Measurements from ENCODE around the gene SLC25A33. TPM values are rescaled to one million over a fixed set of nuclear protein-coding genes. Genes with fewer than 3 reads are reported as not detected.

Gene SLC25A33, protein sequence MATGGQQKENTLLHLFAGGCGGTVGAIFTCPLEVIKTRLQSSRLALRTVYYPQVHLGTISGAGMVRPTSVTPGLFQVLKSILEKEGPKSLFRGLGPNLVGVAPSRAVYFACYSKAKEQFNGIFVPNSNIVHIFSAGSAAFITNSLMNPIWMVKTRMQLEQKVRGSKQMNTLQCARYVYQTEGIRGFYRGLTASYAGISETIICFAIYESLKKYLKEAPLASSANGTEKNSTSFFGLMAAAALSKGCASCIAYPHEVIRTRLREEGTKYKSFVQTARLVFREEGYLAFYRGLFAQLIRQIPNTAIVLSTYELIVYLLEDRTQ
- total RNA-seq (2014; rRNA removed) (11.8 and 14.5 TPM in 2 replicates), Bru-seq, nascent RNA (percentile 64 among the genes with signal in this experiment), BruChase-seq, experiment 1, labeled RNA remaining after a 6-hour chase (percentile 71 among the genes with signal in this experiment), BruChase-seq, experiment 2, labeled RNA remaining after a 2-hour chase (percentile 61 among the genes with signal in this experiment)
- long read RNA-seq, transcript SLC25A33-201 (7 exons, 3,854 nt) = major isoform, 33 of 41 reads
- long read RNA-seq, partial matches to known transcripts = 2 of 41 reads
- long read RNA-seq, other reads (novel, unspliced or antisense) = 6 of 41 reads

DNA sequence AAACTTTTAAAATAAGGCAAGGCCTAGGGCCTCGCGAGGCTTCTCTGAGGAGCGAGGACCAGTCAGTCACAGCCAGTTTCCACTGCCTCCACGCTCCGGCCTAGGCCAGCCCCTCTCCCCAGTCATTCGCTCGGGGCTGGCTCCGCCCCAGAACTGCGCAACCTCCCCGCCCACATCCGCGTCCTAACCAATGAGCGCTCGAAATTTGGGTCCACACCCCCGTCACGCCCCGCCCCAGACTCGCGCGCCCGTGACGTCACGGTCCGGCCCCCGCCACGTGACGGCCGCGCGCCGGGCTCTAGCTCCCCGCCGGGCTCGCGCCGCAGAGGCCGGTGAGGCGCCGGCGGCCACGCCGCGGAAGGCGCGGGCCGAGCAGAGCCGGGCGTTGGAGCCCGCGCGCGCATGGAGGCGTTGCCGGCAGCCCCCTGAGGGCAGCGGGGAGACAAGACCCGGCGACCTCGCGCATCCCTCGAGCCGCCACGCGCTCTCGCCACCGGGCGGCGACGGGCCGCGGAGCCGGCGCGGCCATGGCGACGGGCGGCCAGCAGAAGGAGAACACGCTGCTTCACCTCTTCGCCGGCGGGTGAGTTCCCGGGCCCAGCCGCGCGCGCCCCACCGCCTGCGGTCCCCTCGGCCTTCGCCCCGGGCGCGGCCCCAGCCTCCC, at the start of gene SLC25A33:
TSS of gene SLC25A33 (plus strand) at position 301 of the 664 bp plus-strand sequence. CDS start at position 528, 227 bp downstream.
- Histone ChIP-seq H3K9me3 (ENCODE audit: low read length) (no peaks in the 10 kb centered on the region), H3K27me3 (ENCODE audit: low read length) (no peaks in the 10 kb centered on the region), H3K4me2 (ENCODE audit: low read length) (peak within 1 kb of the TSS; percentile 93), H3K4me1 (ENCODE audit: insufficient read depth, low read length) (peaks cover 24% of the 10 kb centered on the region), H2AFZ (ENCODE audit: low read length) (peak within 1 kb of the TSS; percentile 65), H3K27ac (ENCODE audit: low read length) (no peak within 1 kb of the TSS), H3K9ac (ENCODE audit: low read length) (peak within 1 kb of the TSS; percentile 67), H3K9me2 (replicated peaks; ENCODE audit: low read length) (no peaks in the 10 kb centered on the region), H3K79me2 (ENCODE audit: low read length) (peaks cover 45% of the 10 kb centered on the region), H3K36me3 (ENCODE audit: low read depth, low read length) (no peaks in the 10 kb centered on the region), H3F3A (ENCODE audit: low read length, unreplicated experiment) (no peaks in the 10 kb centered on the region), H3K4me3 (ENCODE audit: low read length) (peak within 1 kb of the TSS; percentile 85), H4K20me1 (ENCODE audit: low read length) (peaks cover 7% of the 10 kb centered on the region; the same call in 1 of the 2 replicates)
- intact Hi-C loops (cut with micrococcal nuclease) = loop anchor here (5.0 kb wide), 1 partner anchor 33 kb away; no protein-coding TSS in a partner anchor
- no TSS peak for BruUV-seq (replicated peaks)
- peak; percentile 93 for ATAC-seq
- ChIA-PET POLR2A (ENCODE audit: unreplicated experiment) (interaction anchor here (0.6 to 0.7 kb wide), 2 partner anchors 89 to 404 kb away, joined by 3 read pairs; partner anchors contain the start of genes LZIC and NMNAT1), CTCF (no interaction called here)
- TF ChIP-seq, protein P1, sequence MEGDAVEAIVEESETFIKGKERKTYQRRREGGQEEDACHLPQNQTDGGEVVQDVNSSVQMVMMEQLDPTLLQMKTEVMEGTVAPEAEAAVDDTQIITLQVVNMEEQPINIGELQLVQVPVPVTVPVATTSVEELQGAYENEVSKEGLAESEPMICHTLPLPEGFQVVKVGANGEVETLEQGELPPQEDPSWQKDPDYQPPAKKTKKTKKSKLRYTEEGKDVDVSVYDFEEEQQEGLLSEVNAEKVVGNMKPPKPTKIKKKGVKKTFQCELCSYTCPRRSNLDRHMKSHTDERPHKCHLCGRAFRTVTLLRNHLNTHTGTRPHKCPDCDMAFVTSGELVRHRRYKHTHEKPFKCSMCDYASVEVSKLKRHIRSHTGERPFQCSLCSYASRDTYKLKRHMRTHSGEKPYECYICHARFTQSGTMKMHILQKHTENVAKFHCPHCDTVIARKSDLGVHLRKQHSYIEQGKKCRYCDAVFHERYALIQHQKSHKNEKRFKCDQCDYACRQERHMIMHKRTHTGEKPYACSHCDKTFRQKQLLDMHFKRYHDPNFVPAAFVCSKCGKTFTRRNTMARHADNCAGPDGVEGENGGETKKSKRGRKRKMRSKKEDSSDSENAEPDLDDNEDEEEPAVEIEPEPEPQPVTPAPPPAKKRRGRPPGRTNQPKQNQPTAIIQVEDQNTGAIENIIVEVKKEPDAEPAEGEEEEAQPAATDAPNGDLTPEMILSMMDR (conservative IDR thresholded peaks at IDR 0.05; ENCODE audit: low read depth, low read length) = no peak
- no peak for TF ChIP-seq EZH2 (IDR thresholded peaks at IDR 0.05; ENCODE audit: low read length, unreplicated experiment)
- DNase-seq = peak; percentile 97

DNA sequence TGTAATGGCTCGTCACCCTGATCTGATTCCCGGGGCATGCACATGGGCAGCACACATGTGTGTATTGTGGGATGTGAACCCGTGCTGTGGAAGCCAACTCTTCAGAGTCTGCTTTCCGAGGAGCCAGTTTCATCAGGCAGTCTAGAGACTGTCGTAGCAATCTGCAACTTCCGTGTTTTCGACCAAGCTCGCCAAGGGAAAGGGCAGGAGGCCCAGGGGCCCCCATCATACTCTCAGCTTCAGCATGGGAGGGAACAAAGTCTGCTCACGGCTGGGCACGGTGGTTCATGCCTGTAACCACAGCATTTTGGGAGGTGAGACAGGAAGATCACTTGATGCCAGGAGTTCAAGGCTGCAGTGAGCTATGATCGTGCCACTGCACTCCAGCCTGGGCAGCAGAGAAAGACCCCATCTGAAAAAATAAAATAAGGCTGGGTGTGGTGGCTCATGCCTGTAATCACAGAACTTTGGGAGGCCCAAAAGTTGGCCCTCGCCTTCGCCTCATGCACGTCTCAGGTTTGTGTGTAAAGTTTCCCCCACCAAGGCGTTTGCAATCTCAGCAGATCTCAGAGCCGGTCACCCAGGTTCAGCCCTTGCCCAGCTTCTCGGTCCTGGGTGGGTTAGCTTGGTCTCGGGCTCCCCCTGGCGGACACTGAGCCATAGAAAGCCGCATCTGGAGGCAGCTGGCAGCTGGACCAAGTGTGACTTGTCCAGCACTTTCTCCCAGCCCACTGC, 48.5 kb upstream of the SLC25A33 start:
- TF ChIP-seq, protein P1 (conservative IDR thresholded peaks at IDR 0.05; ENCODE audit: low read depth, low read length) = peak; percentile 89
- no peak for TF ChIP-seq EZH2 (IDR thresholded peaks at IDR 0.05; ENCODE audit: low read length, unreplicated experiment)
- no peak for TF ChIP-seq EZH2phosphoT487 (IDR thresholded peaks at IDR 0.05; ENCODE audit: borderline replicate concordance, low read length)
- no peaks in the 10 kb centered on the region for H3K9me2 ChIP-seq (replicated peaks; ENCODE audit: low read length)
- H3K4me2 ChIP-seq (ENCODE audit: low read length) = no peak overlapping the region
- DNase-seq = peak; percentile 87
- no peak overlapping the region for H2AFZ ChIP-seq (ENCODE audit: low read length)
- no peaks in the 10 kb centered on the region for H4K20me1 ChIP-seq (ENCODE audit: low read length)
- H3K27me3 ChIP-seq (ENCODE audit: low read length) = no peaks in the 10 kb centered on the region
- H3K4me1 ChIP-seq (ENCODE audit: insufficient read depth, low read length) = peaks cover 8% of the 10 kb centered on the region; the same call in 1 of the 2 replicates
- no peaks in the 10 kb centered on the region for H3K9me3 ChIP-seq (ENCODE audit: low read length)
- POLR2A ChIA-PET (ENCODE audit: unreplicated experiment) = no interaction called here
- no peaks in the 10 kb centered on the region for H3F3A ChIP-seq (ENCODE audit: low read length, unreplicated experiment)
- CTCF ChIA-PET = interaction anchor here (0.6 to 1.4 kb wide), 8 partner anchors 24 to 380 kb away, joined by 3 to 11 read pairs (median 6); partner anchors contain the start of gene H6PD
- BruUV-seq (replicated peaks) = no TSS peak
- peak; percentile 88 for ATAC-seq
- intact Hi-C loops (cut with micrococcal nuclease) = loop anchor here (1.0 kb wide), 2 partner anchors 201 to 223 kb away; no protein-coding TSS in a partner anchor
- H3K27ac ChIP-seq (ENCODE audit: low read length) = no peak overlapping the region
- H3K9ac ChIP-seq (ENCODE audit: low read length) = no peak overlapping the region
- no peaks in the 10 kb centered on the region for H3K79me2 ChIP-seq (ENCODE audit: low read length)
- H3K36me3 ChIP-seq (ENCODE audit: low read depth, low read length) = no peaks in the 10 kb centered on the region
- H3K4me3 ChIP-seq (ENCODE audit: low read length) = no peak overlapping the region

Data from PC-3 (cell line).